Activated naive CD4-positive, alpha-beta T cell treated with anti-CD3 and anti-CD28 coated beads, Interleukin-2, amount 50 U/mL, for 72 hours (primary cell): ENCODE results near the gene ITGA6. TPM values are rescaled to one million over a fixed set of nuclear protein-coding genes. Genes with fewer than 3 reads are reported as not detected.

Experiments used
- ATAC-seq, 2 donors: fragments of 150-1000 bp; cut with Tn5 transposase; 2 replicates each; pipeline ENCODE4 v1.10.0; 2021; ENCODE audit warnings: mild to moderate bottlenecking in 2 of 2, moderate library complexity in 2 of 2
- DNase-seq, 2 donors: peaks; one replicate each; pipeline ENCODE4 v3.0.0; 2021 to 2022; ENCODE audit warnings: low spot score in 2 of 2
- H3K27ac Mint-ChIP-seq, 2 donors: one replicate each; pipeline ENCODE4 v1.8.0; 2022; ENCODE audit warnings: mild to moderate bottlenecking in 2 of 2, mixed read lengths in 2 of 2
- H3K36me3 Mint-ChIP-seq, 2 donors: one replicate each; pipeline ENCODE4 v1.8.0; 2022; ENCODE audit warnings: mixed read lengths in 2 of 2
- H3K9me3 Mint-ChIP-seq, 2 donors: one replicate each; pipeline ENCODE4 v1.8.0; 2022; ENCODE audit warnings: mixed read lengths in 2 of 2
- total RNA-seq, 2 donors: library from RNA; stranded (reverse); gene quantifications; one replicate each; pipeline ENCODE4 v1.2.3, GENCODE V29; 2022

Gene ITGA6
- total RNA-seq, 2 donors from 2014 or later: 3.4 to 5.0 TPM

GRCh38 chr2:172470958-172471922 lies 43.9 kb downstream of the ITGA6 start:
- DNase-seq (no peak), ATAC-seq (no peak)
- Mint-ChIP-seq H3K9me3 (no peaks in the 10 kb centered on the region), H3K36me3 (no peaks in the 10 kb centered on the region), H3K27ac (peak overlapping the region in 1 of 2 donors; percentile 84)

- ATAC-seq (peak; percentile 87 to 95), DNase-seq (no peak)
- Mint-ChIP-seq H3K36me3 (no peaks in the 10 kb centered on the region), H3K9me3 (no peaks in the 10 kb centered on the region), H3K27ac (peak overlapping the region; percentile 6 to 32)
These were observed 45.2 kb downstream of the ITGA6 start for GRCh38 chr2:172472446-172473033.

- peak overlapping the region in 1 of 2 donors; percentile 6 for H3K27ac Mint-ChIP-seq
- ATAC-seq (no peak), DNase-seq (no peak)
- H3K9me3 Mint-ChIP-seq: no peaks in the 10 kb centered on the region
- H3K36me3 Mint-ChIP-seq: no peaks in the 10 kb centered on the region
These were observed 45.8 kb downstream of the ITGA6 start for GRCh38 chr2:172473167-172473566.

- ATAC-seq: no peak
- peaks cover 0 to 7% of the 10 kb centered on the region in 2 donors for H3K36me3 Mint-ChIP-seq
These were observed 51.0 kb downstream of the ITGA6 start for GRCh38 chr2:172478353-172478752.

GRCh38 chr2:172480301-172481218 lies 53.2 kb downstream of the ITGA6 start:
- ATAC-seq (peak; percentile 34 to 82), DNase-seq (no peak)
- Mint-ChIP-seq H3K27ac (no peak overlapping the region), H3K9me3 (no peaks in the 10 kb centered on the region), H3K36me3 (peaks cover 0 to 7% of the 10 kb centered on the region in 2 donors)

More at GRCh38 chr2:172478353-172478752, 51.0 kb downstream of the ITGA6 start:
- H3K9me3 Mint-ChIP-seq: no peaks in the 10 kb centered on the region
- no peak for DNase-seq
- H3K27ac Mint-ChIP-seq: no peak overlapping the region

- Mint-ChIP-seq H3K9me3 (no peaks in the 10 kb centered on the region), H3K36me3 (peaks cover 0 to 7% of the 10 kb centered on the region in 2 donors), H3K27ac (no peak overlapping the region)
- DNase-seq: no peak
- peak; percentile 30 to 48 for ATAC-seq
These were observed 54.3 kb downstream of the ITGA6 start for GRCh38 chr2:172481507-172482262.

- peak overlapping the region; percentile 21 to 73 for H3K27ac Mint-ChIP-seq
- no peak for DNase-seq
- no peak for ATAC-seq
- H3K36me3 Mint-ChIP-seq: peaks cover 0 to 7% of the 10 kb centered on the region in 2 donors
- no peaks in the 10 kb centered on the region for H3K9me3 Mint-ChIP-seq
These were observed 56.9 kb downstream of the ITGA6 start for GRCh38 chr2:172484253-172484652.

GRCh38 chr2:172484706-172485105 lies 57.3 kb downstream of the ITGA6 start:
- ATAC-seq (no peak), DNase-seq (no peak)
- Mint-ChIP-seq H3K27ac (peak overlapping the region in 1 of 2 donors; percentile 21), H3K9me3 (no peaks in the 10 kb centered on the region), H3K36me3 (peaks cover 0 to 3% of the 10 kb centered on the region in 2 donors)

- Mint-ChIP-seq H3K36me3 (peaks cover 0 to 6% of the 10 kb centered on the region in 2 donors), H3K9me3 (no peaks in the 10 kb centered on the region), H3K27ac (no peak overlapping the region)
- DNase-seq: no peak
- ATAC-seq: no peak
These were observed 61.2 kb downstream of the ITGA6 start for GRCh38 chr2:172488556-172488955.

GRCh38 chr2:172489681-172490080 lies 62.3 kb downstream of the ITGA6 start:
- DNase-seq (no peak), ATAC-seq (no peak)
- no peak overlapping the region for H3K27ac Mint-ChIP-seq
- no peaks in the 10 kb centered on the region for H3K9me3 Mint-ChIP-seq
- peaks cover 11% of the 10 kb centered on the region in 2 donors for H3K36me3 Mint-ChIP-seq

- H3K9me3 Mint-ChIP-seq: peaks cover 0 to 5% of the 10 kb centered on the region in 2 donors
- peak overlapping the region; percentile 90 to 96 for H3K27ac Mint-ChIP-seq
- DNase-seq (no peak), ATAC-seq (peak; percentile 52 to 75)
- peaks cover 22 to 43% of the 10 kb centered on the region in 2 donors for H3K36me3 Mint-ChIP-seq
These were observed 68.8 kb downstream of the ITGA6 start for GRCh38 chr2:172496160-172496608.

GRCh38 chr2:172507199-172507598 lies 79.8 kb downstream of the ITGA6 start:
- no peak for ATAC-seq
- peaks cover 5 to 38% of the 10 kb centered on the region in 2 donors for H3K36me3 Mint-ChIP-seq
- no peak for DNase-seq
- peaks cover 0 to 9% of the 10 kb centered on the region in 2 donors for H3K9me3 Mint-ChIP-seq
- H3K27ac Mint-ChIP-seq: no peak overlapping the region

- peak overlapping the region in 1 of 2 donors; percentile 65 for H3K27ac Mint-ChIP-seq
- H3K9me3 Mint-ChIP-seq: peaks cover 17 to 34% of the 10 kb centered on the region in 2 donors
- ATAC-seq (no peak), DNase-seq (no peak)
- peaks cover 26 to 65% of the 10 kb centered on the region in 2 donors for H3K36me3 Mint-ChIP-seq
These were observed 82.7 kb downstream of the ITGA6 start for GRCh38 chr2:172510088-172510487.

GRCh38 chr2:172510548-172510947 lies 83.2 kb downstream of the ITGA6 start:
- peaks cover 17 to 34% of the 10 kb centered on the region in 2 donors for H3K9me3 Mint-ChIP-seq
- ATAC-seq: no peak
- no peak for DNase-seq
- peak overlapping the region in 1 of 2 donors; percentile 65 for H3K27ac Mint-ChIP-seq
- H3K36me3 Mint-ChIP-seq: peaks cover 26 to 67% of the 10 kb centered on the region in 2 donors

GRCh38 chr2:172512810-172513523 lies 85.6 kb downstream of the ITGA6 start:
- no peak for DNase-seq
- Mint-ChIP-seq H3K27ac (no peak overlapping the region), H3K36me3 (peaks cover 31 to 55% of the 10 kb centered on the region in 2 donors), H3K9me3 (peaks cover 17 to 44% of the 10 kb centered on the region in 2 donors)
- ATAC-seq: no peak
